ENCODE measurements around the gene SLC38A5. TPM values are rescaled to one million over a fixed set of nuclear protein-coding genes. Genes with fewer than 3 reads are reported as not detected.

The SLC38A5 gene
- total RNA-seq, 1 donor from 2014 or later, result 15.7 TPM

DNA sequence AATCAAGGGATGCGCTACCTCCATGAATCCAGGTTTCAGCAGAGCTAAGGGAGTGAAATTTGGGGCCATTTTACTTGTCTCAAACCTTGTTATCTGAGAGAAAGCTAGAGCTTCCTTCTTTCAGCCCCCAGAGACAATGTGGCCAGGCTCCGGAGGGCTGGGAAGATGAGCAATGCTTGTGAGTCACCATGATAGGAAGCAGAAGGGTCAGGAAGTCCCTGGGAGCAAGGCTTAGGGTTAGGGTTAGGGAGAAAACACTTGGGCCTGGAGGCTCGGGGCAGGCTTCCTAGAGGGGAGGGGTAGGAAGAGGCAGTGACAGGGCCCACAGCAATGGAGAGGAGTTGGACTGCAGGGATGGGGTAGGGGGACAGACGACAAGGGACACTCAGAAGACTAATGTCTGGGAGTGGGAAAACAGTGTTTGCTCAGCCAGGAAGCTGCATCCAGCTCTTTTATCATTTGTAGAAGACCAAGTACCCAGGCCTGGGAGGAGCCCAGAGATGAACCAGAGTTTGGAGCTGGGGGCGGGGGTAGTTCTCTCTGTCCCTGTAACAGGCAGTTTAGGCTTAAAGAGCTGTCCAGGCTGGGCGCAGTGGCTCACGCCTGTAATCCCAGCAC is 22.3 kb upstream of the SLC38A5 start:
- DNase-seq (ENCODE audit: low read depth), result no peak
- TF ChIP-seq CTCF (conservative IDR thresholded peaks at IDR 0.05; ENCODE audit: low read depth, low read length), result no peak
- H3K4me3 ChIP-seq (ENCODE audit: low read depth, low read length), result no peak overlapping the region

DNA sequence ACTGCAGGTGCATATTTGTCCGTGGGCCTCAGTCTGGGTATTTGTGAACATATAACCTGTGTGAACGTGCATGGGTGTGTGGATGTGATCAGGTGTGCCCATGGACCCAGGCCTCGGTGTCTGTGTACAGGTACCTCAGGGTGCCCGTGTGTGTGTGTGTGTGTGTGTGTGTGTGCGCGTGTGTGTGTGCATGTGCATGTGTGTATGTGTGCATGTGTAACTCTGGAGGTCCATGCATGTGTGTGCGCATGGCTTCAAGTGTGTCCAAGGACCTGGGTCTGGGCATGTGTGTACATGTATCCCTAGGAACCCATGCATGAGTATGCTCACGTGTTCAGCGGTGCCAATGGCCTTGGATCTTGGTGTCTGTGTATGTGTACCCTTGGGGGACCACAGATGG is 21.7 kb upstream of the SLC38A5 start:
- no peak overlapping the region for H3K4me3 ChIP-seq (ENCODE audit: low read depth, low read length)
- TF ChIP-seq CTCF (conservative IDR thresholded peaks at IDR 0.05; ENCODE audit: low read depth, low read length), result no peak
- no peak for DNase-seq (ENCODE audit: low read depth)

DNA sequence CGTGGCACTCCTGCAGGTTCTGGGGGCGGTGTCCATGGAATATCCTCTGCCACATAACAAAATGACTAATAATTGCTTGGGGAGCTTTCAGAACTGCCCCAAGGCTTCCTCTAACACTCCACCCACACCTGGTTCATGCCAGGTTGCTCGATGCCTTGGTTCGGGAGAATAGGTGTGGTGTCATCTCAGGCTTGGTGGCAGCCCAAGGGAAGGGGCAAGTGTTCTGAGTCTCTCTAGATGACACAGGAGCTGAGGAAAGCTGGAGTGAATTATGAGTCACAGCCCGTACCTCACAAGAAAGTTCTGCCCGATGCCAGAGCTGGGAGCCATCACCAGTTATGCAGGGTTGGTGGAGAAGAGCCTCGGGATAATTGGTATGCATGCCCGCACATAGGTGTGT is 20.6 kb upstream of the SLC38A5 start:
- H3K4me3 ChIP-seq (ENCODE audit: low read depth, low read length), result no peak overlapping the region
- no peak for TF ChIP-seq CTCF (conservative IDR thresholded peaks at IDR 0.05; ENCODE audit: low read depth, low read length)
- no peak for DNase-seq (ENCODE audit: low read depth)

GRCh38 chrX:48489892-48490291 is 19.8 kb upstream of the SLC38A5 start:
- DNase-seq (ENCODE audit: low read depth), result no peak

GRCh38 chrX:48489296-48489695 is 19.2 kb upstream of the SLC38A5 start:
- no peak for DNase-seq (ENCODE audit: low read depth)
- no peak overlapping the region for H3K4me3 ChIP-seq (ENCODE audit: low read depth, low read length)
- TF ChIP-seq CTCF (conservative IDR thresholded peaks at IDR 0.05; ENCODE audit: low read depth, low read length), result no peak

More at GRCh38 chrX:48489892-48490291, 19.8 kb upstream of the SLC38A5 start:
- TF ChIP-seq CTCF (conservative IDR thresholded peaks at IDR 0.05; ENCODE audit: low read depth, low read length), result no peak
- no peak overlapping the region for H3K4me3 ChIP-seq (ENCODE audit: low read depth, low read length)

- DNase-seq (ENCODE audit: low read depth), result no peak
- H3K4me3 ChIP-seq (ENCODE audit: low read depth, low read length), result no peak overlapping the region
- TF ChIP-seq CTCF (conservative IDR thresholded peaks at IDR 0.05; ENCODE audit: low read depth, low read length), result no peak
Observed at GRCh38 chrX:48488034-48488433, 18.0 kb upstream of the SLC38A5 start.

DNA sequence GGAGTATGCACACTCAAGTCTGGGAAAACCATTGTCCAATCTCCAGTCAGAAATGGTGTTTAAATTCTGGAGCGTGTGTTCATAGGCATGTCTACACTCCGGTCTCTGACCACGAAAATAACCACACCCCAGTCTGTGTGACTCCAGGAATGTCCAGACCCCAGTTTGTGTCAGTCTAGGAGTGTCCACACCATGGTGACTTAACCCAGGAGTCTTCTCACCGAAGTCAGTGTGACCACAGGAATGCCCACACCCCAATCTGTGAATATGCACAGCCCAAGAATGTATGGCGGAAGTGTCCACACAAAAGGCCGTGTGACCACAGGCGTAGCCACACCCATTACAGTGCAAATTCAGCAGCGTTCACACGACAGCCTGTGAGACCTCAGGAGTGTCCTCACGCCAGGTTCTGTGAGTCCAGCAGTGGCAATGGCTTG is 17.3 kb upstream of the SLC38A5 start:
- peak; percentile 59 for DNase-seq (ENCODE audit: low read depth)
- TF ChIP-seq CTCF (conservative IDR thresholded peaks at IDR 0.05; ENCODE audit: low read depth, low read length), result no peak
- no peak overlapping the region for H3K4me3 ChIP-seq (ENCODE audit: low read depth, low read length)
